SKM-1 treated with dmso at 0.1 percent for 144 hours (cell line): ENCODE measurements around the gene STOM.
A peak's percentile ranks its signal among the peaks of the same experiment; 100 is the strongest.
"Not testable (repeated sequence)": the region's sequence is repeated elsewhere in the genome, so short reads cannot be mapped to it uniquely, and the experiment has no call there.

Experiments used
- DNase-seq: peaks from one replicate; lab custom pipeline; 2025; ENCODE audit not compliant: unreplicated experiment; lab: John Stamatoyannopoulos, UW

STOM gene

DNA sequence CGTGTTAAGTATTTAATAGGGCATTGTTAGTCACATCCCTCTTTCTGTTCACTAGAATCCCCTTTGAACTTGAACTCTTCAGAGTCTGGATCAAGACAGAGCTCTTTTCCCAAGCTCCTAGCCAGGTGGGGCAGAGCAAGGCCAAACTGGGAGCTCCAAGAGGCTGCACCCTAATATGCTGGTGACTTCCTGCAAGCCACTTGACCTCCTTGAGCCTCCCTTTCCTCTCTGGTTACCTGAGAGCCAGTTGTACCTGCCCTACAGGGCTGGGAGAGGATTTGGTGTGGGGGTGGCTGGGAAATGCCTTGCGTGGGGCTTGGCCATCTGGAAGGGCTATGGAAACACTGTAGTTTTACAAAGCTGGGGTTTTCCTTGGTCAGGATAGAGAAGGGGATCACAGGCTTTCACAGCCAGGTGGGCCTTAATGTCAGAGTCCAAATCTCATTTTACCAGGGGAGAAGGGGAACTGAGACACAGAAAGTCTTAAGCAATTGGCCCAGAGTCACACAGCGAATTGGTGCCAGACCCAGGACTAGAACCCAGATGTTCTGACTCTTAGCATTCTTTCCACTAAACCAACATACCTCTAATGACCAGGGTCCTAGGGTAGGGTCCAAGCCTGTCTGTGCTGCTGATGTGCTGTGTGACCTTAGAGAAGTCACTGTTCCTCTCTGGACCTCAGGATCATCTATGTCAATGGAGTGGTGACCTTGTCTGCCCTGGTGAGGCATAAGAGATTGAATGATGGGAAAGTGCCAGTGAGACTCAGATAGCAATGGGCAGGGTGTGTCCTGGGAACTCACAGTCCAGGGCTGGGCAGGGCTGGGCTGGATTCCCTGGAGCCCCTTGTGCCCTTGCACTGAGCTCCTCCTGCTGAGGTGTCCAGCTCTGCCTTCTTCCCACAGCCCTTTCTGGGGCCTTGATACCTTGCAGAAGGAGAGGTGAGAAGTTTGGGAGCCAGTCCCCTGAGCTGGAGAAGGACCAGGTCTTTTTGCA is 66.3 kb downstream of the STOM start:
- DNase-seq, result no peak

GRCh38 chr9:121302786-121303185 is 67.3 kb downstream of the STOM start:
- DNase-seq, result no peak

GRCh38 chr9:121302341-121302740 is 67.7 kb downstream of the STOM start:
- DNase-seq, result no peak

DNA sequence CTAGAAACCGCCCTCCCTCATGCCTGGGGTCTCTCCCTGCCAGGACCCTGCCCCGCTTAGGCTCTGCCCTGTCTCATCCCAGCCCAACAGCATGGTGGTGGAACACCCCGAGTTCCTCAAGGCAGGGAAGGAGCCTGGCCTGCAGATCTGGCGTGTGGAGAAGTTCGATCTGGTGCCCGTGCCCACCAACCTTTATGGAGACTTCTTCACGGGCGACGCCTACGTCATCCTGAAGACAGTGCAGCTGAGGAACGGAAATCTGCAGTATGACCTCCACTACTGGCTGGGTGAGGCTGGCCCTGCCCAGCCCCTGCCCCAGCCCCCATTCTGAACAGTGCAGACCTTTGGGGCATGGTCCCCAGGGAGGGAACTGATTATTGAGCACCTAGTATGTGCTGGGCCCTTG is 68.2 kb downstream of the STOM start:
- no peak for DNase-seq

GRCh38 chr9:121300283-121301119 is 69.5 kb downstream of the STOM start:
- no peak for DNase-seq

GRCh38 chr9:121299467-121300282 is 70.4 kb downstream of the STOM start:
- DNase-seq, result no peak

DNA sequence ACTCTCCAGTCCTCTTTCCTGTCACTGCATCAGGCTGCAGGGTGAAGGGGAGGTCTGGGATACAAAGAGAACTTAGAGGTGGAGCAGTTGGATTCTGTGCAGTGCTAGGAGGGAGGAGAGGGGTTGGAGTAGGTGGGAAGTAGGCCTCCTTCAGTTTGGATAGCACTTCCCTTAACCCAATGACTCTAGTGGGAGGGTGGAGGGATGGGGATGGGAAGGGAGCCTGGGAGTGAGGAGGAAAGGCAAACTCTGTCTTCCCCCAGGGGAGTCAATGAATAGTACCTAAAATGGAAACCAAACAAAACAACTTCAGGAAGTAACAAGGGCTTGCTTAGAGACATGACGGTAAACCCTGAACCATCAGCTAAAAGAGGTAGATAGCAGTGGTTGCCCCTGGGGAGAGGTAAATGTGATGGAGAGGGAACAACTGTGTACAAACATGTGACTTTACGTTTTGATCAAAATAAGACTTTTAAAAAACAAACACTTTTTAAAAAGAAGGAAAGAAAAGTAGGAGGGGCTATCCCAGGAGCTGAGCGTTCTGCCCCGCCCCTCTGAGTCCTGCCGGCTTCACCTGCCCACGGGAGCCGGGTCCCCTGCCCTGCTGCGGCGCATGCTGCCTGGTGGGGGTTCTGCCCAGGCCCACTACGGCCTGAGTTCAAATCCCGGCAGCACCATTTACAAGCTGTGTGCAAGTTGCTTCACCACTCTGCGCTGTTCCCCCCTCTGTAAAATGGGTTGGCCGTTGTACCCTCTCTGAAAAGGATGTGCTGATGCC is 71.2 kb downstream of the STOM start:
- no peak for DNase-seq

GRCh38 chr9:121298016-121298538 is 72.0 kb downstream of the STOM start:
- no peak for DNase-seq

- DNase-seq, result peak; percentile 71
Observed at GRCh38 chr9:121297389-121297788, 72.7 kb downstream of the STOM start.

DNA sequence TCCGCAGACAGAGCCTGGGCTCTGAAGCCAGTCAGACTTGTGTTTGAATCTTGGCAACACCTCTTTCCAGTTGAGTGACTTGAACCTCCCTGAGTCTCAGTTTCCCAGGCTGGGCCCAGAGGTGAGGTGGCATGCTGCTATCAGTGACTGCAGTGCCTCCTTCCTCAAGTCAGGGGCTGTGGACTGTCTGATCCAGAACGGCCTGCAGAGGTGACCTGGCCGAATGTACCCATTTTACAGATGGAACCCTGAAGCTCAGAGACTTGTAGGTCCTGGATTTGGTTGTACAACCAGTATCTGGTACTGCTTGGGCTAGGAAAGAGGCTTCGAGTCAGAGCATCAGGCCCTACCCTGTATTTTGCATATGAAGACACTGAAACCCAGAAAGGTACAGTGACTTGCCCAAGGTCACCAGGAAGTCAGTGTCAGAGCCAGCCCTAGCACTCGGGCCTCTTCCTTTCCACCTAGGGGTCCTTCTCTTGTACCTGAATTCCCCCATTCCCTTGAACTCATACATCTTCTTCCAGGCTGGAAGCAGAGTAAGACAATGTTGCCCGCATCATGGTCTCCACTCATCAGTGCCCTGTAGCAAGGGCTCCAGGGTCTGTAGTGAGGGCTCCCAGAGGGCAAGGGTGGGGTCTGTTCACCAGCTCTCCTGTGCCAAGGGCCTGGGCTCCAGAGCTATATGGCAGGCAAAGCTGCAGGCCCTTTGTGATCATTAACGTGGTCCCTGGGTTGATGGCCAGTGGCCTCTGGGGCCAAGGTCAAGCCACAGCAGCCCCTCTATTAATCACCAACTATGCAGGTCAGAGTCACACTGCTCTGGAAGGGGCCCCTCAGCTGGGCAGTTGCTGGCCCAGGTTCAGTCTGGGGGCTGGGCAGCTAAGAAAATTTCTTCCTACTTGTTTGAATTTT is 73.6 kb downstream of the STOM start:
- no peak for DNase-seq

GRCh38 chr9:121295662-121296191 is 74.3 kb downstream of the STOM start:
- DNase-seq, result no peak

DNA sequence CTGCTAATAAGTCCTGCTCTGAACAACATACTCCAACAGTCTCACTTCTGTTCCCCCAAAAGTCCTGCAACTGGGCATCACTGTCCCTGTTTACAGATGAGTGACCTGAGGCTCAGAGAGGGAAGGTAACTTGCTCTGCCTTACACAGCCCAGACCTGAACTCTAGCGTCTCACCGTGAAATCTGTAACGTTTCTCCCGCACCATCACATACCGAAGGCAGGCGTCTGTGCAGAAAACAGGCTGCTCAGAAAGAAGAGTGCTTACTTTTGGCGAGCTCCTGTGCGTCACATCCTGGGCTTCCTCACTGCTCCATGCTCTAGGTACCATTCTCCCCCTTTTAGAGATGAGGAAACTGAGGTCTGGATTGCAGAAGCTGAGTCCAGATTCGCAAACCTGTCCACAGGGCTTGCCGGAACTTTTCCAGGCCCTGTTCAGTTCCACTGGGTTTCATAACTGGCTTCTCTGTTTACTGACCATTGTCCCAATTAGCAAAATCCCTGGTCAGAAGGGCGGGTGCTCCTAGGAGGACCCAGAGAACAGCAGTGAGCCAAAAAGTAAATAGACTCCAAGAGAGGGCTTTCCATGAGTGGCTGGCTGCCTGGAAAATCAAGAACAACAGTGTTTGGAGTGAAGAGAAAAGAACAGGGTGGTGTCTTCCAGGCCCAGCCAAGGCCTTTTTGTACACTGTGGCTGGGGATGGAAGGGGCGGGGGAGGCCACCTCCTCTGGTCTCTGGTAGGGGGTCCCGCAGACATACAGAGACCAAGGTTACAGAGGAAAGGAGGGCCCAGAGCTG is 75.0 kb downstream of the STOM start:
- DNase-seq, result no peak

GRCh38 chr9:121294151-121294743 is 75.8 kb downstream of the STOM start:
- DNase-seq, result no peak

- no peak for DNase-seq
Observed at GRCh38 chr9:121292801-121293241, 77.2 kb downstream of the STOM start.

GRCh38 chr9:121292051-121292450 is 78.0 kb downstream of the STOM start:
- DNase-seq, result no peak

DNA sequence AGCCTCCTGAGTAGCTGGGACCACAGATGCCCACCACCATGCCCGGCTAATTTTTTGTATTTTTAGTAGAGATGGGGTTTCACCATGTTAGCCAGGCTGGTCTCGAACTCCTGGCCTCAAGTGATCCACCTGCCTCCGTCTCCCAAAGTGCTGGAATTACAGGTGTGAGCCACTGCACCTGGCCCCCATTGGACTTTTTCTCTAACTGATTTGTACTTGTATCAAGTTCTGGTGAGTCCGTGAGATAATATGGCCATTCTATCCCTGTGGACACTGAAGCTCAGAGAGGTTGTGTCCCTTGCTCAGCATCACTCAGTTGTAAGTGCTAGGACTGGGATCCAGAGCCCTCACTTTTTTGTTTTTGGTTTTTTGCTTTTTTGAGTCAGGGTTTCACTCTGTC is 78.5 kb downstream of the STOM start:
- not testable (repeated sequence) for DNase-seq

DNA sequence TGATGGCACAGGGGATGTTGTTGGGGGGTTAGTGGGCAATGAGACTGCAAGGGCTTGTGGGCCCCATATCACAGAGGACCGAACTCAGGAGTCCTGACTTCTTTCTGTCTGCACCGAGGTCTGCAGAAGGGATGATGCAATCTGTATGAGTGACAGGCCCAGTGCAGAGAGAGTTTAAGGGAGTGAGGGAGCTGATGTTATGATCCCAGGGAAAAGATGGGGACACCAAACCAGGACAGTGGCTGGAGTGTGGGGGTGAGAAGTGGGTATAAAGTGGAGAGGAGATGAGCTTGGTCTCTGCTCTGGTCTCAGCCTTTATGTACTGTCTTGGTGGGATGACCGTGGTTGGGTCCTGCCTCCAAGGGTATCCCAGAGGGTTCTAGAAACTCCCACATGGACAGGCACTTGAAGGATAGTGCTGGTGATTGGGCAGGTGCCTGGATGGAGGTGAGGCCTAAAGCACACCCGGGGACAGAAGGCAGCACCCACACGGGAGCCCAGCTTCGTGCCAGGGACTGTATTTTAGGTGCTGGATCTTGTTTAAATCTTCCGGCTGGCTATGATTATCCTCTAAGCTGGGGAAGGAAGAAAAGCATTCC is 80.2 kb downstream of the STOM start:
- DNase-seq, result no peak
